Testis (tissue), 3 donors: Measurements from ENCODE around the gene SCGB3A1. TPM values are rescaled to one million over a fixed set of nuclear protein-coding genes. Genes with fewer than 3 reads are reported as not detected.

Experiments used
- DNase-seq: peaks from one replicate; pipeline ENCODE4 v3.0.0-alpha.2; 2019
- H3K27ac ChIP-seq, 2 donors: fragments of 200-600 bp; sonication (generic); one replicate each; pipeline ENCODE4 v1.5.1; 2019
- H3K27me3 ChIP-seq: fragments of 200-600 bp; sonication (generic); one replicate; pipeline ENCODE4 v1.5.1; 2019
- H3K36me3 ChIP-seq: fragments of 200-600 bp; sonication (generic); one replicate; pipeline ENCODE4 v1.5.1; 2017; ENCODE audit warnings: low read depth; ENCODE audit errors: missing control alignments
- H3K4me1 ChIP-seq: fragments of 200-600 bp; sonication (generic); one replicate; pipeline ENCODE4 v1.5.1; 2019
- H3K4me3 ChIP-seq, 2 donors: fragments of 200-600 bp; sonication (generic); one replicate each; pipeline ENCODE4 v1.5.1; 2017 to 2019
- H3K9me3 ChIP-seq: fragments of 200-600 bp; sonication (generic); one replicate; pipeline ENCODE4 v1.5.1; 2017
- POLR2A ChIP-seq: fragments of 450-650 bp; IDR thresholded peaks from one replicate; pipeline ENCODE4 v1.6.1; 2017; ENCODE audit warnings: antibody characterized with exemption, mild to moderate bottlenecking, moderate library complexity
- WGBS, 2 donors: methylation state at CpG; one replicate each; pipeline ENCODE4 v1.1.5; 2018; 5-methylcytosine and 5-hydroxymethylcytosine counted together
- intact Hi-C: fragments of 100-400 bp; cut with DNase I; formaldehyde crosslinking; loops from one replicate; pipeline ENCODE4 v1.15.1; 2023; ENCODE audit warnings: low total_unique reads
- polyA plus RNA-seq: library from polyadenylated mRNA; stranded (reverse); fragments of 350-450 nt; fragmentation: Illumina TruSeq; extraction: RNeasy Lipid Tissue Mini Kit (QIAGEN cat#74804); gene quantifications from one replicate; pipeline ENCODE4 v1.2.3, GENCODE V29; 2014; ENCODE audit warnings: low read depth, low replicate concordance; ENCODE audit not compliant: insufficient read depth
- total RNA-seq, 2 donors: library from RNA; depleted of rRNA; stranded (reverse); fragments of >200 nt; gene quantifications; one replicate each; pipeline ENCODE4 v1.2.3, GENCODE V29; 2016
- TF ChIP-seq, protein P1 (sequence below), 3 experiments: fragments of 450-650 bp in 2 of 3; fragments of 200-600 bp in 1 of 3; sonication (generic) in 1 of 3; IDR thresholded peaks; one replicate each; pipeline ENCODE4 v1.5.1; 2016 to 2019; ENCODE audit warnings: antibody characterized with exemption in 3 of 3, mild to moderate bottlenecking in 2 of 3, moderate library complexity in 1 of 3

The SCGB3A1 gene
- total and polyA plus RNA-seq, 3 donors from 2014 or later: 0.82 to 15.7 (median 9.8) TPM

DNA sequence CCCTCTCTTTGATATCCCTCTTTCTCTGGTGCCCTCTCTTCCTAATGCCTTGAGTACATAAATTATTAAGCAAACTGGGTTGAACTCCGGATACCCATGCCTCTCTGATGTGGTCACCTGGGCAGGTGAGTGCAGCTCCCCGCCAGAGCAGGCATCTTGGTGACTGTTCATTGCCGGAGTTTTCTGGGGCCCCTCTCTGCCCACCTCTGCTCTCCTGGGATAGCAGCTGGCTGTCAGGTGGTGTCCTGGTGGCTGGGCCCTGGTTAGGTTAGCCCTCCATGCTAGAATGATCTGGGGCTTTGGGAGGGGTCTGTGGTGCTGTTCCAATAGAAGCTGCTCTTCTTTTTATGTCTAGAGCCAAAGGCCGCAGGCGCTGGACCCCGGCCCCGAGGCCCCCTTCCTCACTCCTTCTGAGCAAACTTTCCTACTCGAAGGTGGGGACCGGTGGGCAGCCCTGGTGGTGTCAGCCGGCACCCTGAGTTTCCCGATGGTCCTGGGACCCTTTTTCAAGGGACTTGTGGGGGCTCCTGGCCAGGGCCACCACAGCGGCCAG, 4.9 kb upstream of the SCGB3A1 start:
- Histone ChIP-seq H3K9me3 (no peaks in the 10 kb centered on the region), H3K27me3 (no peaks in the 10 kb centered on the region), H3K4me1 (peaks cover 3% of the 10 kb centered on the region), H3K27ac (no peak overlapping the region), H3K4me3 (no peak overlapping the region), H3K36me3 (no peaks in the 10 kb centered on the region)
- 92 to 93% methylated on average over 2 to 12 of the region's 12 CpGs for WGBS, 2 donors
- TF ChIP-seq POLR2A: no peak
- TF ChIP-seq, protein P1, sequence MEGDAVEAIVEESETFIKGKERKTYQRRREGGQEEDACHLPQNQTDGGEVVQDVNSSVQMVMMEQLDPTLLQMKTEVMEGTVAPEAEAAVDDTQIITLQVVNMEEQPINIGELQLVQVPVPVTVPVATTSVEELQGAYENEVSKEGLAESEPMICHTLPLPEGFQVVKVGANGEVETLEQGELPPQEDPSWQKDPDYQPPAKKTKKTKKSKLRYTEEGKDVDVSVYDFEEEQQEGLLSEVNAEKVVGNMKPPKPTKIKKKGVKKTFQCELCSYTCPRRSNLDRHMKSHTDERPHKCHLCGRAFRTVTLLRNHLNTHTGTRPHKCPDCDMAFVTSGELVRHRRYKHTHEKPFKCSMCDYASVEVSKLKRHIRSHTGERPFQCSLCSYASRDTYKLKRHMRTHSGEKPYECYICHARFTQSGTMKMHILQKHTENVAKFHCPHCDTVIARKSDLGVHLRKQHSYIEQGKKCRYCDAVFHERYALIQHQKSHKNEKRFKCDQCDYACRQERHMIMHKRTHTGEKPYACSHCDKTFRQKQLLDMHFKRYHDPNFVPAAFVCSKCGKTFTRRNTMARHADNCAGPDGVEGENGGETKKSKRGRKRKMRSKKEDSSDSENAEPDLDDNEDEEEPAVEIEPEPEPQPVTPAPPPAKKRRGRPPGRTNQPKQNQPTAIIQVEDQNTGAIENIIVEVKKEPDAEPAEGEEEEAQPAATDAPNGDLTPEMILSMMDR (IDR thresholded peaks at IDR 0.05): no peak
- DNase-seq: peak; percentile 11
- intact Hi-C loops: no loop called here

DNA sequence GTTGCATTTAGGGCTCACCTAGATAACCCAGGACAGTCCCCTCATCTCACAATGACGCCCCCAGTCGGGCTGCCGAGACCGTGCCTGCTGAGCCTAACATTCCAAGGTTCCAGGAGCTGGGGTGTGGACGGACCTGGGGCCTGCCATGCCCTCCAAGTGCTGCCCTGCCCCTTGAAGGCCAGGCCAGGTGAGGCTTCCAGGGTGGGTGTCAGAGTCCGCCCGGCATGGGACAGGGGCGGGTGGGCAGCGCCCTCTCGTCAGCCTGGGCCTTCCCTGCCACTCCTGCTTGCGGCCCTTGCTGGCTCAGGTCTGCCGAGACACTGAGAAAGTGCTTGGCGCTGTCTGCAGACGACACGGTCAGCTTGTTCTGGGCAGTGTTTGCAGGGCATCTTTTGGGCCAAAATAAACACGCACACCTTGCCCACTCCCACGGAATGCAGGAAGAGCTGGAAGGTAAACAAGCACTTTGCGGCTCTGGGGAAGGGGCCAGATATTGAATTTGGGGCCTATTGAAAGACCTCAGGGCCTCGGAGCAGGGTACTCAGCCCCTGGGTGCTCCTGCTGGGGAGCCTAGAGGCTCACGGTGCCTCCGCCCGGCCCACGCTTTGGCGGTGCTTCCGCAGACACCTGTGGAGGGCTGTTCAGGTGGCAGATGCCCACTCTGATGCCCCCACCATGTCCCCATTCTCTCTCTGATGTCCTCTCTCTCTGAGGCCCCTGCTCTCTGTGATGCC, 4.2 kb upstream of the SCGB3A1 start:
- intact Hi-C loops: no loop called here
- TF ChIP-seq, protein P1 (IDR thresholded peaks at IDR 0.05): no peak
- TF ChIP-seq POLR2A: no peak
- Histone ChIP-seq H3K27me3 (no peaks in the 10 kb centered on the region), H3K4me1 (peaks cover 3% of the 10 kb centered on the region), H3K4me3 (no peak overlapping the region), H3K9me3 (no peaks in the 10 kb centered on the region), H3K27ac (no peak overlapping the region), H3K36me3 (no peaks in the 10 kb centered on the region)
- DNase-seq: peak; percentile 13
- 81 to 87% methylated on average over 14 to 25 of the region's 25 CpGs for WGBS, 2 donors

DNA sequence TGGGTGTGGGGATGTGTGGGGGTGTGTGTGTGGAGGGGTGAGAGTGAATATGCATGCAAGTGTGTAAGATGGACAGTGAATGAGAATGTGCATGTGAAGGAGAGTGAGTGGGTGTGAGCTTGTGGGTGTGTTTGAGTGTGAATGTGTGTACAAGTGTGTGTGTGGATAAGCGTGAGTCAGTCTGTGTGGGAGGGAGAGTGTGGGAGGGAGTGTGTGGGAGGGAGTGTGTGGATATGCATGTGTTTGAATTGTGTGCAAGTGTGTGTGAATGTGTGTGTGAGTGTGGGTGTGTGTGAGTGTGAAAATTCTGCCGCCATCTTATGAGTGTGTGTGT, 3.7 kb upstream of the SCGB3A1 start:
- no peak for DNase-seq
- intact Hi-C loops: no loop called here
- H3K27me3 ChIP-seq: no peaks in the 10 kb centered on the region
- H3K9me3 ChIP-seq: no peaks in the 10 kb centered on the region
- TF ChIP-seq, protein P1 (IDR thresholded peaks at IDR 0.05): no peak
- no peak for TF ChIP-seq POLR2A
- no peak overlapping the region for H3K4me3 ChIP-seq
- 70 to 73% methylated on average over 2 of the region's 2 CpGs for WGBS, 2 donors
- no peaks in the 10 kb centered on the region for H3K36me3 ChIP-seq
- peaks cover 3% of the 10 kb centered on the region for H3K4me1 ChIP-seq
- no peak overlapping the region for H3K27ac ChIP-seq

DNA sequence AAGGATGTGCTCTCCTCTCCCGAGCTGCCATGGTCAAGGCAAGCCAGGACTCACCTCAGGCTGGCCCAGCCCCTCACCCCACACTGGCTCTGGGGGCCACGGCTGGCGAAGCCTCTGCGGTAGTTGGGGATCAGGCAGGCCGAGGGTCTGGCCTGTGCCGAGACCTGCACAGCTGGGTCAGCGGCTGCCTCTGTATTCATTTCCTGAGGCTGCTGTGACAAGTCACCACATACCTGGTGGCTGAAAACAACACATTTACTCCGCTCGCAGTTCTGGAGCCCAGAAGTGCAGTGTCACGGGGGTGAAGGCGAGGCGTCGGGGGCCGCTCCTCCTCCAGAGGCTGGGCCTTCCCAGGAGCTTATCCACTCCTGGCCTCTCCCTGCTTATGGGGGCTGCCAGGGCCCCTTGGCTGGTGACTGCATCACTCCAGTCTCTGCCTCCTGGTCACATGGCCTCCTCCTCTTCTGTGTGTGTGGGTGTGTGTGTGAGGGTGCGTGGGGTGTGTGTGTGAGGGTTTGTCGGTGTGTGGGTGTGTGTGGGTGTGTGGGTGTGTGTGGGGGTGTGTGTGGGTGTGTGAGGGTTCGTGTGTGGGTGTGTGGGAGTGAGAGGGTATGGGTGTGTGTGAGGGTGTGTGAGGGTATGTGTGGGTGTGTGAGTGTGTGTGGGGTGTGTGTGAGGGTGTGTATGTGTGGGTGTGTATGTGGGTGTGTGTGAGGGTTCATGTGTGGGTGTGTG, 3.2 kb upstream of the SCGB3A1 start:
- peak; percentile 10 for DNase-seq
- no peak for TF ChIP-seq POLR2A
- TF ChIP-seq, protein P1 (IDR thresholded peaks at IDR 0.05): no peak
- 70 to 84% methylated on average over 9 to 17 of the region's 17 CpGs for WGBS, 2 donors
- Histone ChIP-seq H3K4me1 (peaks cover 3% of the 10 kb centered on the region), H3K36me3 (no peaks in the 10 kb centered on the region), H3K27me3 (no peaks in the 10 kb centered on the region), H3K4me3 (no peak overlapping the region), H3K9me3 (no peaks in the 10 kb centered on the region), H3K27ac (no peak overlapping the region)
- intact Hi-C loops: no loop called here
